ENCODE data around the gene CDH12.

- no peak for TF ChIP-seq PATZ1 (CRISPR knock-in tag; IDR thresholded peaks at IDR 0.05; ENCODE audit: borderline replicate concordance)
- no peak for TF ChIP-seq ZNF8 (CRISPR knock-in tag; IDR thresholded peaks at IDR 0.05)
- TF ChIP-seq CREB5 (CRISPR knock-in tag; IDR thresholded peaks at IDR 0.05; ENCODE audit: low read depth): no peak
- TF ChIP-seq PPARA (CRISPR knock-in tag; IDR thresholded peaks at IDR 0.05; ENCODE audit: borderline replicate concordance): no peak
- TF ChIP-seq ZNF565 (CRISPR knock-in tag; conservative IDR thresholded peaks at IDR 0.05; ENCODE audit: low read depth): no peak
- TF ChIP-seq ISL1 (CRISPR knock-in tag; IDR thresholded peaks at IDR 0.05): no peak
- TF ChIP-seq ARNTL (CRISPR knock-in tag; IDR thresholded peaks at IDR 0.05; ENCODE audit: borderline replicate concordance, low read depth): no peak
- no peak for TF ChIP-seq ZC3H10 (CRISPR knock-in tag; IDR thresholded peaks at IDR 0.05)
- no peak for TF ChIP-seq OSR1 (CRISPR knock-in tag; IDR thresholded peaks at IDR 0.05)
- no peak for TF ChIP-seq ZFP30 (CRISPR knock-in tag; IDR thresholded peaks at IDR 0.05)
- TF ChIP-seq GLIS3 (CRISPR knock-in tag; IDR thresholded peaks at IDR 0.05): no peak
- no peak for TF ChIP-seq ZNF70 (CRISPR knock-in tag; IDR thresholded peaks at IDR 0.05)
- TF ChIP-seq RARB (CRISPR knock-in tag; IDR thresholded peaks at IDR 0.05): no peak
Observed at GRCh38 chr5:22023784-22024183, 829.4 kb downstream of the CDH12 start.
